GM23338 (cell line): ENCODE data around the gene CTNNBIP1. TPM values are rescaled to one million over a fixed set of nuclear protein-coding genes. Genes with fewer than 3 reads are reported as not detected.

Experiments used
- ATAC-seq: fragments of 200-7000 bp; cut with Tn5 transposase; 3 replicates; pipeline ENCODE4 v1.9.1; 2020
- DNase-seq: peaks from one replicate; pipeline ENCODE4 v3.0.0-alpha.2; 2015; ENCODE audit warnings: low spot score
- H2AFZ ChIP-seq: fragments of 200-600 bp; sonication (generic); 2 replicates; pipeline ENCODE4 v1.8.0; 2016; ENCODE audit warnings: antibody characterized with exemption, mild to moderate bottlenecking, moderate library complexity
- H3F3A ChIP-seq: fragments of 200-600 bp; sonication (generic); replicated peaks from 2 replicates; pipeline ENCODE4 v1.8.0; 2017; ENCODE audit warnings: antibody characterized with exemption, mixed run types, low read depth
- H3K27ac ChIP-seq: fragments of 200-600 bp; sonication (generic); 2 replicates; pipeline ENCODE4 v1.6.1; 2016; ENCODE audit warnings: low read depth
- H3K27me3 ChIP-seq: fragments of 200-600 bp; sonication (generic); 2 replicates; pipeline ENCODE4 v1.8.0; 2016; ENCODE audit warnings: mild to moderate bottlenecking, mixed run types, moderate library complexity; ENCODE audit not compliant: insufficient read depth
- H3K36me3 ChIP-seq: fragments of 200-600 bp; sonication (generic); 2 replicates; pipeline ENCODE4 v1.8.0; 2016; ENCODE audit warnings: mild to moderate bottlenecking; ENCODE audit not compliant: insufficient read depth
- H3K4me1 ChIP-seq: fragments of 200-600 bp; sonication (generic); 2 replicates; pipeline ENCODE4 v1.8.0; 2016; ENCODE audit warnings: mild to moderate bottlenecking, moderate library complexity; ENCODE audit not compliant: insufficient read depth
- H3K4me2 ChIP-seq: fragments of 200-600 bp; sonication (generic); 2 replicates; pipeline ENCODE4 v1.7.1; 2017; ENCODE audit warnings: mixed run types
- H3K4me3 ChIP-seq: fragments of 200-600 bp; sonication (generic); 2 replicates; pipeline ENCODE4 v1.6.1; 2016; ENCODE audit warnings: mixed run types
- H3K79me2 ChIP-seq: fragments of 200-600 bp; sonication (generic); replicated peaks from 2 replicates; pipeline ENCODE4 v1.8.0; 2017; ENCODE audit warnings: mild to moderate bottlenecking; ENCODE audit not compliant: insufficient read depth
- H3K9me2 ChIP-seq: fragments of 200-600 bp; sonication (generic); 2 replicates; pipeline ENCODE4 v1.8.0; 2017; ENCODE audit not compliant: insufficient read depth
- H4K20me1 ChIP-seq: fragments of 200-600 bp; sonication (generic); replicated peaks from 2 replicates; pipeline ENCODE4 v1.8.0; 2017; ENCODE audit warnings: mild to moderate bottlenecking; ENCODE audit not compliant: insufficient read depth
- H3K27ac Mint-ChIP-seq: 2 replicates; pipeline ENCODE4 v1.8.0; 2020; ENCODE audit warnings: inconsistent platforms, mild to moderate bottlenecking, moderate library complexity, mixed read lengths
- H3K27me3 Mint-ChIP-seq: 3 replicates; pipeline ENCODE4 v1.8.0; 2022; ENCODE audit warnings: low read depth, mild to moderate bottlenecking, moderate library complexity, mixed read lengths, inconsistent platforms; ENCODE audit not compliant: insufficient read depth, poor library complexity
- H3K36me3 Mint-ChIP-seq: 3 replicates; pipeline ENCODE4 v1.8.0; 2021; ENCODE audit warnings: low read depth, mild to moderate bottlenecking, inconsistent platforms, moderate library complexity, mixed read lengths
- H3K4me1 Mint-ChIP-seq: 3 replicates; pipeline ENCODE4 v1.8.0; 2020; ENCODE audit warnings: mild to moderate bottlenecking, inconsistent platforms, mixed read lengths
- H3K4me3 Mint-ChIP-seq: 3 replicates; pipeline ENCODE4 v1.8.0; 2021; ENCODE audit warnings: moderate library complexity, mild to moderate bottlenecking, inconsistent platforms, mixed read lengths
- H3K9me3 Mint-ChIP-seq: 3 replicates; pipeline ENCODE4 v1.8.0; 2020; ENCODE audit warnings: moderate library complexity, mild to moderate bottlenecking, inconsistent platforms, mixed read lengths
- CREB1 ChIP-seq: fragments of 250-450 bp; sonication (Bioruptor Pico); IDR thresholded peaks from 2 replicates; pipeline ENCODE4 v1.5.0; 2020; ENCODE audit warnings: low read depth, mild to moderate bottlenecking, moderate library complexity
- EZH2phosphoT487 ChIP-seq: fragments of 200-600 bp; sonication (generic); IDR thresholded peaks from one replicate; pipeline ENCODE4 v1.8.1; 2018; ENCODE audit warnings: antibody characterized with exemption; ENCODE audit not compliant: unreplicated experiment
- JUNB ChIP-seq: IDR thresholded peaks from one replicate; pipeline ENCODE4 v1.6.1; 2016; ENCODE audit warnings: antibody characterized with exemption; ENCODE audit not compliant: unreplicated experiment
- NANOG ChIP-seq: IDR thresholded peaks from 2 replicates; pipeline ENCODE4 v1.6.1; 2016; ENCODE audit warnings: antibody characterized with exemption, borderline replicate concordance
- POLR2AphosphoS5 ChIP-seq: IDR thresholded peaks from 2 replicates; pipeline ENCODE4 v1.6.1; 2016; ENCODE audit warnings: antibody characterized with exemption, low read depth
- STAT1 ChIP-seq: IDR thresholded peaks from one replicate; pipeline ENCODE4 v1.6.1; 2016; ENCODE audit warnings: antibody characterized with exemption; ENCODE audit not compliant: unreplicated experiment
- ZNF114 ChIP-seq: fragments of 250-450 bp; sonication (Bioruptor Pico); IDR thresholded peaks from 2 replicates; pipeline ENCODE4 v1.5.0; 2020; ENCODE audit warnings: mild to moderate bottlenecking, moderate library complexity
- ZNF331 ChIP-seq: fragments of 250-450 bp; sonication (Bioruptor Pico); IDR thresholded peaks from 2 replicates; pipeline ENCODE4 v1.5.0; 2020; ENCODE audit warnings: low read depth, mild to moderate bottlenecking, moderate library complexity
- polyA plus RNA-seq: library from polyadenylated mRNA; unstranded; fragments of >200 nt; fragmentation: Nextera tagmentation; extraction: Ambion mirVana; gene quantifications from 2 replicates; pipeline ENCODE4 v1.2.1, GENCODE V29; 2016
- total RNA-seq: library from RNA; depleted of rRNA; stranded (reverse); fragments of >200 nt; shearing (Covaris generic); gene quantifications from 2 replicates; pipeline ENCODE4 v1.2.3, GENCODE V29; 2014
- TF ChIP-seq, protein P1 (sequence below), 2 experiments: fragments of 200-600 bp in 1 of 2; sonication (generic) in 1 of 2; conservative IDR thresholded peaks; 2 replicates each; pipeline versions ENCODE4 v1.5.1 to v1.6.1; 2016 to 2017; ENCODE audit warnings: antibody characterized with exemption in 2 of 2, low read depth in 2 of 2, mild to moderate bottlenecking in 2 of 2, moderate library complexity in 1 of 2

CTNNBIP1 gene
- total and polyA plus RNA-seq, 2 experiments from 2014 or later, result 30.3 to 55.1 TPM

DNA sequence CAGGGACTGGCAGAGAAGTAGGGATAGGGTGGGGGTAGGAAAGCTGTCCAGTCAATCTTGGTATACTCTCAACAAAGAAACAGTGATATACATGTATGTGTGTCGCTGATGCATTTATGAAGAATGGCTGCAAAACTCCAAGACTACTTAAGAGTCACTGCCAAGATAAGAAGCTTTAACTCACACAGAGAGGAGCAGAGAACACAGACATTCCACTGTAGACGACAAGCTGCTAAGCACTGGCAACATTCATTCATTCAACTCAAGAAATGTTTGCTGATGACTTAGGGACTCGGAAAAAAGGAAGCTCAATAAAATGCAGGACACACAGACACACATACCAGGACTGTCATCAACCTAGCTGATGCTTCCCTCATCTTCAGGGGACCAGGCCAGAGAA is 5.5 kb downstream of the CTNNBIP1 start:
- Mint-ChIP-seq H3K27ac (no peak overlapping the region), H3K4me1 (peaks cover 25% of the 10 kb centered on the region), H3K27me3 (peaks cover 4% of the 10 kb centered on the region), H3K36me3 (no peaks in the 10 kb centered on the region), H3K9me3 (no peaks in the 10 kb centered on the region), H3K4me3 (no peak overlapping the region)
- H3K4me2 ChIP-seq, result no peak overlapping the region
- H3K4me3 ChIP-seq, result no peak overlapping the region
- H3F3A ChIP-seq, result peaks cover 4% of the 10 kb centered on the region; the same call in 1 of the 2 replicates
- no peaks in the 10 kb centered on the region for H3K36me3 ChIP-seq
- no peak overlapping the region for H3K27ac ChIP-seq
- no peak for ATAC-seq
- no peaks in the 10 kb centered on the region; the same call in 1 of the 2 replicates for H3K9me2 ChIP-seq
- no peaks in the 10 kb centered on the region for H3K27me3 ChIP-seq
- H2AFZ ChIP-seq, result no peak overlapping the region
- peaks cover 10% of the 10 kb centered on the region for H4K20me1 ChIP-seq
- DNase-seq, result no peak
- TF ChIP-seq ZNF114 (no peak), NANOG (no peak), CREB1 (no peak), JUNB (no peak), STAT1 (no peak), EZH2phosphoT487 (no peak), POLR2AphosphoS5 (no peak)
- TF ChIP-seq, protein P1, sequence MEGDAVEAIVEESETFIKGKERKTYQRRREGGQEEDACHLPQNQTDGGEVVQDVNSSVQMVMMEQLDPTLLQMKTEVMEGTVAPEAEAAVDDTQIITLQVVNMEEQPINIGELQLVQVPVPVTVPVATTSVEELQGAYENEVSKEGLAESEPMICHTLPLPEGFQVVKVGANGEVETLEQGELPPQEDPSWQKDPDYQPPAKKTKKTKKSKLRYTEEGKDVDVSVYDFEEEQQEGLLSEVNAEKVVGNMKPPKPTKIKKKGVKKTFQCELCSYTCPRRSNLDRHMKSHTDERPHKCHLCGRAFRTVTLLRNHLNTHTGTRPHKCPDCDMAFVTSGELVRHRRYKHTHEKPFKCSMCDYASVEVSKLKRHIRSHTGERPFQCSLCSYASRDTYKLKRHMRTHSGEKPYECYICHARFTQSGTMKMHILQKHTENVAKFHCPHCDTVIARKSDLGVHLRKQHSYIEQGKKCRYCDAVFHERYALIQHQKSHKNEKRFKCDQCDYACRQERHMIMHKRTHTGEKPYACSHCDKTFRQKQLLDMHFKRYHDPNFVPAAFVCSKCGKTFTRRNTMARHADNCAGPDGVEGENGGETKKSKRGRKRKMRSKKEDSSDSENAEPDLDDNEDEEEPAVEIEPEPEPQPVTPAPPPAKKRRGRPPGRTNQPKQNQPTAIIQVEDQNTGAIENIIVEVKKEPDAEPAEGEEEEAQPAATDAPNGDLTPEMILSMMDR (conservative IDR thresholded peaks at IDR 0.05; ENCODE audit: low read depth in 2 of 2), result no peak
- peaks cover 53% of the 10 kb centered on the region for H3K79me2 ChIP-seq
- peaks cover 9% of the 10 kb centered on the region for H3K4me1 ChIP-seq

DNA sequence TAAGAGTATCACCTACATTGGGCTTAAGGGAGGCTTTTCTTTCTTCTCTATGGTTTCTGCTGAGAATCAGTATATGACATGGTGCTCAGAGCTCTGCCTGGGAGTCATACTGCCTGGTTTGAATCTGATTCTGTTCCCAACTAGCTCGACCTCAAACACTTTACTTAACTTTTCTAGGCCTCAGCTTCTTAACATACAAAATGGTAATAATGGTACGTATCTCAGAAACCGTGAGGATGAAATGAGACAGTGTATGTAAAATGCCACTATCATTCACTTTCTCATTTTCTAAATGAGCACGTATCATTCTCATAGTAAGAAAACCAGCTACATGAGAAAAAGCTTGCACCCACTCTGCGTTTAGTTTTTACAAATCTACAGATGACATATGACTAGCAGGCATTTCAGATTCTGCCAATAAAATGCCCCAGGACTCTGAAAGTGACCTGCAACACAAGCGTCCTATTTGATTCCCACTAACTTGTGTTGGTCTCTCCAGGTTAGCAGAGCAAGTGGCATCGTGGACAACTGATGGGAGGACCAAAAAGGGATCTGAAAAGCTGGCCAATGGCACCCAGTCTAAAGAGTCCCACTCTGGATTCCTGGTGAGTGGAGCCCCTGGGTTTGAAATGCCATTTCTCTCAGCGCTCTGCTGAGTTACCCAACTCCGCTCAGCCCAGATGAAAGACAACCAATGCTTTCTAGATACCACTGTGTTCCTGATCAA is 6.1 kb downstream of the CTNNBIP1 start:
- no peaks in the 10 kb centered on the region for H3K36me3 ChIP-seq
- peaks cover 20% of the 10 kb centered on the region for H3K4me1 Mint-ChIP-seq
- H3K36me3 Mint-ChIP-seq, result no peaks in the 10 kb centered on the region
- no peak overlapping the region for H2AFZ ChIP-seq
- TF ChIP-seq JUNB, result no peak
- TF ChIP-seq ZNF331 (CRISPR knock-in tag), result no peak
- TF ChIP-seq CREB1, result no peak
- TF ChIP-seq STAT1, result no peak
- no peak for TF ChIP-seq EZH2phosphoT487
- TF ChIP-seq NANOG, result no peak
- TF ChIP-seq POLR2AphosphoS5, result no peak
- H3K27me3 Mint-ChIP-seq, result peaks cover 4% of the 10 kb centered on the region
- no peak for DNase-seq
- no peak for ATAC-seq
- no peaks in the 10 kb centered on the region; the same call in 1 of the 2 replicates for H3K9me2 ChIP-seq
- H3F3A ChIP-seq, result peaks cover 4% of the 10 kb centered on the region; the same call in 1 of the 2 replicates
- H3K27me3 ChIP-seq, result no peaks in the 10 kb centered on the region
- H3K4me3 ChIP-seq, result no peak overlapping the region
- no peak overlapping the region for H3K27ac Mint-ChIP-seq
- peaks cover 48% of the 10 kb centered on the region for H3K79me2 ChIP-seq
- no peak overlapping the region for H3K4me3 Mint-ChIP-seq
- H3K4me1 ChIP-seq, result peaks cover 6% of the 10 kb centered on the region
- no peaks in the 10 kb centered on the region for H3K9me3 Mint-ChIP-seq
- H3K4me2 ChIP-seq, result no peak overlapping the region
- H3K27ac ChIP-seq, result no peak overlapping the region
- H4K20me1 ChIP-seq, result peaks cover 10% of the 10 kb centered on the region
